OCI-LY1 (cell line): ENCODE measurements around the gene PRKCA.

Source experiments
- H2AFZ ChIP-seq: fragments of 200-600 bp; sonication (generic), shearing (Covaris generic); 2 replicates; pipeline ENCODE4 v1.6.0; 2014; ENCODE audit warnings: antibody characterized with exemption, mild to moderate bottlenecking, low read length
- H3F3A ChIP-seq: fragments of 200-600 bp; sonication (generic), shearing (Covaris generic); 2 replicates; pipeline ENCODE4 v1.6.0; 2014; ENCODE audit warnings: mild to moderate bottlenecking, antibody characterized with exemption, low read length, moderate library complexity; ENCODE audit not compliant: insufficient read depth
- H3K27ac ChIP-seq: fragments of 200-600 bp; sonication (generic); 2 replicates; pipeline ENCODE4 v1.5.1; 2014; ENCODE audit warnings: low read length, mixed run types, mild to moderate bottlenecking, low read depth; ENCODE audit not compliant: poor library complexity, severe bottlenecking
- H3K27me3 ChIP-seq: fragments of 200-600 bp; sonication (generic); 2 replicates; pipeline ENCODE4 v1.6.0; 2014; ENCODE audit warnings: antibody characterized with exemption, mild to moderate bottlenecking, low read length, moderate library complexity; ENCODE audit not compliant: insufficient read depth
- H3K36me3 ChIP-seq: fragments of 200-600 bp; sonication (generic); 2 replicates; pipeline ENCODE4 v1.6.1; 2014; ENCODE audit warnings: mild to moderate bottlenecking, antibody characterized with exemption, low read length, moderate library complexity, mixed read lengths; ENCODE audit not compliant: insufficient read depth
- H3K4me1 ChIP-seq: fragments of 200-600 bp; sonication (generic); 2 replicates; pipeline ENCODE4 v1.5.1; 2014; ENCODE audit warnings: mild to moderate bottlenecking, low read length, moderate library complexity; ENCODE audit not compliant: insufficient read depth, severe bottlenecking
- H3K4me2 ChIP-seq: fragments of 200-600 bp; sonication (generic), shearing (Covaris generic); 2 replicates; pipeline ENCODE4 v1.6.1; 2014; ENCODE audit warnings: low read length
- H3K4me3 ChIP-seq: fragments of 200-600 bp; sonication (generic); 2 replicates; pipeline ENCODE4 v1.5.1; 2014; ENCODE audit warnings: low read length, low read depth, mild to moderate bottlenecking, mixed read lengths; ENCODE audit not compliant: poor library complexity, severe bottlenecking
- H3K79me2 ChIP-seq: fragments of 200-600 bp; shearing (Covaris generic); 2 replicates; pipeline ENCODE4 v1.6.1; 2016; ENCODE audit warnings: mixed run types, low read length, mixed read lengths; ENCODE audit not compliant: insufficient read depth
- H3K9ac ChIP-seq: fragments of 200-600 bp; sonication (generic), shearing (Covaris generic); 2 replicates; pipeline ENCODE4 v1.6.1; 2014; ENCODE audit warnings: mild to moderate bottlenecking, low read length, mixed read lengths
- H3K9me2 ChIP-seq: fragments of 200-600 bp; sonication (generic), shearing (Covaris generic); 2 replicates; pipeline ENCODE4 v1.6.1; 2014; ENCODE audit warnings: low read depth, mild to moderate bottlenecking, low read length, mixed read lengths
- H3K9me3 ChIP-seq: fragments of 200-600 bp; shearing (Covaris generic); 2 replicates; pipeline ENCODE4 v1.6.1; 2014; ENCODE audit warnings: low read length, mixed read lengths
- H4K20me1 ChIP-seq: fragments of 200-600 bp; sonication (generic), shearing (Covaris generic); 2 replicates; pipeline ENCODE4 v1.6.0; 2016; ENCODE audit warnings: mild to moderate bottlenecking, low read length; ENCODE audit not compliant: insufficient read depth
- EZH2 ChIP-seq: fragments of 200-600 bp; sonication (generic), shearing (Covaris generic); IDR thresholded peaks from 2 replicates; pipeline ENCODE4 v1.8.0; 2017; ENCODE audit warnings: borderline replicate concordance, mixed run types, mild to moderate bottlenecking, antibody characterized with exemption, low read length, moderate library complexity, mixed read lengths
- TF ChIP-seq, protein P1 (sequence below): fragments of 200-600 bp; sonication (generic), shearing (Covaris generic); IDR thresholded peaks from 2 replicates; pipeline ENCODE4 v1.5.1; 2017; ENCODE audit warnings: mild to moderate bottlenecking, antibody characterized with exemption, low read length, moderate library complexity, mixed read lengths

The PRKCA gene

DNA sequence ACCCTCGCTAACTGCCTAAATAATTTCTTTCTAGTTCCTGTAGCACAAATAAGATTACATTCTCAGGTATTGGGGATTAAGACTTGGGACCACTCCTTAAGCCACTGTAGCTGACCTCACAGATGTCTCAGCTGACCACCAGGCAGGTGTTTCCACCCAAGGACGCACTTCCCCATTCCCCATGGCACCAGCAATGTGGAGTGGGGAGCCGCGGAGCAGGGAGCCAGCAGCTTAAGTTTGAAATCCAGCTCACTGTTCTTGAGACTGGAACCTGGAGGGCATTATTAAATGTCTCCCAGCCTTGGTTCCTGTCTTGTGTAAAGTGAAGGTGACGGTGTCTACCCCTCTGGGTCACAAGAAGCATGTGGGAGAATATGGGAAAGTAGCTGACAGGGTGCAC lies 283.1 kb downstream of the PRKCA start:
- Histone ChIP-seq H2AFZ (no peak overlapping the region), H3K4me2 (no peak overlapping the region), H3K79me2 (no peaks in the 10 kb centered on the region)

DNA sequence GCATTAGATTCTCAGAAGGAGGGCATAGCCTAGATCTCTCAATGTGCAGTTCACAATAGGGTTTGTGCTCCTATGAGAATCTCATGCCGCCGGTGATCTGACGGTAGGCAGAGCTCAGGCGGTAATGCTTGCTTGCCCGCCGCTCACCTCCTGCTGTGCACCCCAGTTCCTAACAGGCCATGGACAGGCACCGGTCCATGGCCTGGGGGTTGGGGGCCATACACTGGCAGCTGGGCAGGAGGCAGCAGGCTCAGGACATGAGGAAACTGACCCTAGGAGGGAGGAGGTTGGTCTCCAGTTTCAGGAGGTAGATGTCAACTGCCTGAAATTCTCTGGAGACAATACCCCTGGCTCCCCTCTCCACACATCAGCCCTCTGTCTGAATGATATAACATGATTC lies 287.5 kb downstream of the PRKCA start:
- Histone ChIP-seq H3K4me1 (no peaks in the 10 kb centered on the region), H3K4me3 (no peak overlapping the region), H3K9me3 (no peaks in the 10 kb centered on the region), H3K4me2 (no peak overlapping the region), H3K36me3 (no peaks in the 10 kb centered on the region), H3K9ac (no peak overlapping the region), H3K79me2 (no peaks in the 10 kb centered on the region), H3K27me3 (no peaks in the 10 kb centered on the region), H3F3A (no peaks in the 10 kb centered on the region), H3K27ac (no peak overlapping the region), H2AFZ (no peak overlapping the region), H3K9me2 (no peaks in the 10 kb centered on the region), H4K20me1 (no peaks in the 10 kb centered on the region)
- TF ChIP-seq, protein P1, sequence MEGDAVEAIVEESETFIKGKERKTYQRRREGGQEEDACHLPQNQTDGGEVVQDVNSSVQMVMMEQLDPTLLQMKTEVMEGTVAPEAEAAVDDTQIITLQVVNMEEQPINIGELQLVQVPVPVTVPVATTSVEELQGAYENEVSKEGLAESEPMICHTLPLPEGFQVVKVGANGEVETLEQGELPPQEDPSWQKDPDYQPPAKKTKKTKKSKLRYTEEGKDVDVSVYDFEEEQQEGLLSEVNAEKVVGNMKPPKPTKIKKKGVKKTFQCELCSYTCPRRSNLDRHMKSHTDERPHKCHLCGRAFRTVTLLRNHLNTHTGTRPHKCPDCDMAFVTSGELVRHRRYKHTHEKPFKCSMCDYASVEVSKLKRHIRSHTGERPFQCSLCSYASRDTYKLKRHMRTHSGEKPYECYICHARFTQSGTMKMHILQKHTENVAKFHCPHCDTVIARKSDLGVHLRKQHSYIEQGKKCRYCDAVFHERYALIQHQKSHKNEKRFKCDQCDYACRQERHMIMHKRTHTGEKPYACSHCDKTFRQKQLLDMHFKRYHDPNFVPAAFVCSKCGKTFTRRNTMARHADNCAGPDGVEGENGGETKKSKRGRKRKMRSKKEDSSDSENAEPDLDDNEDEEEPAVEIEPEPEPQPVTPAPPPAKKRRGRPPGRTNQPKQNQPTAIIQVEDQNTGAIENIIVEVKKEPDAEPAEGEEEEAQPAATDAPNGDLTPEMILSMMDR, result no peak
- no peak for TF ChIP-seq EZH2

More for the DNA sequence above, 283.1 kb downstream of the PRKCA start:
- Histone ChIP-seq H3K4me3 (no peak overlapping the region), H3K4me1 (no peaks in the 10 kb centered on the region), H3K9me3 (0 out of 2 replicates have a peak, but pooled peaks cover 2% of the 10 kb centered on the region), H3K9ac (no peak overlapping the region), H3K27me3 (no peaks in the 10 kb centered on the region), H3K9me2 (no peaks in the 10 kb centered on the region), H4K20me1 (no peaks in the 10 kb centered on the region), H3F3A (no peaks in the 10 kb centered on the region), H3K36me3 (no peaks in the 10 kb centered on the region), H3K27ac (no peak overlapping the region)
- TF ChIP-seq, protein P1, result no peak

DNA sequence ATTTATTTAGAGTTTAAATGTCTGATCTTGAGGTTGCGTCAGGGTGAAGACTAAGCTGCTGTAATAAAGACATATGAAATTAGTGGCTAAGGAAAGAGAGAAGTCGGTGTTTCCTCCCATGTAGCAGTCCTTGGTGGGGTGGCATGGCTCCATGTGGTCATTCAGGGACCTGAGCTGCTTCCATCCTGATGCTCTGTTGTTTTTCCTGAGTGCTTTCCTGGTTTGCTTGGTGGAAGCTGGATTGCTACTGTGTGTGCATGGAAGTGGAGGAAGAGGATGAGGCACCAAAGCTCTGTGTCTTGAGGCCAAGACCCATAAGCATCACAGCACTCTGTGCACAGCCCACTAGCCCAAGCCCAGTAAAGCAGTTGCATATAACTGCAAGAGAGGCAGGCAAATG lies 290.7 kb downstream of the PRKCA start:
- Histone ChIP-seq H3K4me1 (no peaks in the 10 kb centered on the region), H3K9ac (no peak overlapping the region), H3K4me2 (no peak overlapping the region), H3K27me3 (no peaks in the 10 kb centered on the region), H3K79me2 (no peaks in the 10 kb centered on the region), H3K27ac (no peak overlapping the region), H3F3A (no peaks in the 10 kb centered on the region), H3K36me3 (no peaks in the 10 kb centered on the region), H2AFZ (no peak overlapping the region), H4K20me1 (no peaks in the 10 kb centered on the region), H3K4me3 (no peak overlapping the region), H3K9me3 (no peaks in the 10 kb centered on the region), H3K9me2 (no peaks in the 10 kb centered on the region)
- TF ChIP-seq EZH2, result no peak
- TF ChIP-seq, protein P1, result no peak
